Ovary (tissue), 9 donors: ENCODE measurements around the gene NHSL2. TPM values are rescaled to one million over a fixed set of nuclear protein-coding genes. Genes with fewer than 3 reads are reported as not detected.

Experiments
- DNase-seq, 5 donors: peaks; one replicate each; pipeline ENCODE4 v3.0.0-alpha.2; 2019 to 2020
- H3K27ac ChIP-seq, 2 donors: fragments of 200-600 bp; one replicate each; pipeline versions ENCODE4 v1.5.1 to v1.8.0; 2019 to 2022
- H3K27me3 ChIP-seq: fragments of 200-600 bp; one replicate; pipeline ENCODE4 v1.8.0; 2022
- H3K36me3 ChIP-seq: fragments of 200-600 bp; sonication (generic); one replicate; pipeline ENCODE4 v1.5.1; 2019
- H3K4me1 ChIP-seq: one replicate; pipeline ENCODE4 v1.8.1; 2013; ENCODE audit warnings: mild to moderate bottlenecking, moderate library complexity; ENCODE audit not compliant: insufficient read depth
- H3K4me3 ChIP-seq: fragments of 200-600 bp; sonication (generic); one replicate; pipeline ENCODE4 v1.5.1; 2017
- H3K9me3 ChIP-seq, 2 donors: fragments of 200-600 bp in 1 of 2; sonication (generic) in 1 of 2; one replicate each; pipeline versions ENCODE4 v1.5.1 to v1.8.1; 2013 to 2019; ENCODE audit warnings: mild to moderate bottlenecking in 1 of 2, moderate library complexity in 1 of 2
- EP300 ChIP-seq: sonication (generic); formaldehyde crosslinking; IDR thresholded peaks from one replicate; pipeline ENCODE4 v1.6.1; 2017; ENCODE audit warnings: antibody characterized with exemption
- POLR2A ChIP-seq: fragments of 450-650 bp; IDR thresholded peaks from one replicate; pipeline ENCODE4 v1.6.1; 2017; ENCODE audit warnings: antibody characterized with exemption, mild to moderate bottlenecking, moderate library complexity
- WGBS, 3 donors: extraction: QIAGEN DNeasy Blood & Tissue Kit in 1 of 3; methylation state at CpG; one replicate each; pipeline versions ENCODE4 v1.1.5 to v1.1.7; 2013 to 2017; 5-methylcytosine and 5-hydroxymethylcytosine counted together
- intact Hi-C, 4 donors: fragments of 100-400 bp; cut with DNase I; formaldehyde crosslinking; loops; one replicate each; pipeline versions ENCODE4 v1.11.0 to v1.15.1; 2022 to 2023
- polyA plus RNA-seq, 2 donors: library from polyadenylated mRNA; stranded (reverse); fragments of 200-250 nt in 1 of 2; fragments of 350-450 nt in 1 of 2; fragmentation: Illumina TruSeq in 1 of 2; extraction: RNeasy Lipid Tissue Mini Kit (QIAGEN cat#74804) in 1 of 2; gene quantifications; one replicate each; pipeline ENCODE4 v1.2.3, GENCODE V29; 2013 to 2014
- total RNA-seq, 7 donors: library from RNA; depleted of rRNA in 2 of 7; stranded (reverse); fragments of >200 nt in 2 of 7; fragmentation: NEBNext Ultra II Directional in 3 of 7; extraction: Animal tissue kit (Norgen Biotek cat#: 25700) in 3 of 7; gene quantifications; one replicate each; pipeline versions ENCODE4 v1.1.0 to v1.2.4, GENCODE V29; 2016 to 2023
- TF ChIP-seq, protein P1 (sequence below), 3 donors: fragments of 450-650 bp in 2 of 3; fragments of 200-600 bp in 1 of 3; IDR thresholded peaks; one replicate each; pipeline versions ENCODE4 v1.5.1 to v1.8.0; 2016 to 2022; ENCODE audit warnings: antibody characterized with exemption in 3 of 3, mild to moderate bottlenecking in 1 of 3
- donor health status: DM: no; HTN: no; CAD: no; lungs with moderate emphysema.
- donor health status: DM: no; HTN: no; CAD: no.
- donor health status: Bipolar disorder and iron deficiency.
- donor health status: DM: yes; HTN: yes; CAD: no.
- donor health status: DM: no; HTN: no; CAD: no.
- donor health status: DM: yes; HTN: yes; CAD: no.

Gene NHSL2
- total and polyA plus RNA-seq, 9 donors, result 1.2 to 9.2 (median 4.4) TPM

DNA sequence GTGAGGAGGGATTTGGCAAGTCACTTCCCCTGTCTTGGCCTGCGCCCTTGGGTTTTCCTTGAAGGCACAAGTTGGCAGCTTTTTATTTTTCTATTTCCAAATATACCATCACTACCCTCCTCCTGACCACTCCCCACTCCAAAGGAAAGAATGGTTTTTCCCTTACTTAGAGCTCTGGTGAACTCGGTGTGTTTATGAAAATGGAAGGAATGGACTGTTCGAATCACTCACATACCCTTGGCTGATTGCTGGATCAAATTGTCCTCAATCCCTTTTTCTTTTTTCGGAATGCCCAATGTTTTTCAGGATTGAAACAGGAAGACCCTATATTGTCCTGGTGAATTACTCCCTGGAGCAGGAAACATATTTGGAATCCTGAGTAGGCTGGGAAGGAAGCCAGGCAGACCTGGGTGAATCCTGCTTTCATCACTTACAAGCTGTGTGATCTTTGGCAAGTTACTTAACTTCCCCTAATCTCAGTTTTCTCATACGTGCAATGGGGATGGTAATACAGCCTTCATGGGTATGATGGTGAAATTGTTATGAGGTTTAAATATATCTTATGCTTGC, 150.4 kb downstream of the NHSL2 start:
- H3K9me3 ChIP-seq, result no peaks in the 10 kb centered on the region
- no peak for DNase-seq
- H3K36me3 ChIP-seq, result no peaks in the 10 kb centered on the region
- H3K27me3 ChIP-seq, result no peaks in the 10 kb centered on the region
- intact Hi-C loops, result no loop called here
- H3K27ac ChIP-seq, result no peak overlapping the region
- H3K4me3 ChIP-seq, result no peak overlapping the region
- H3K4me1 ChIP-seq, result peaks cover 7% of the 10 kb centered on the region
- 38 to 42% (median 40%) methylated on average over 5 of the region's 5 CpGs for WGBS, 3 donors
- TF ChIP-seq POLR2A, result no peak
- TF ChIP-seq, protein P1, sequence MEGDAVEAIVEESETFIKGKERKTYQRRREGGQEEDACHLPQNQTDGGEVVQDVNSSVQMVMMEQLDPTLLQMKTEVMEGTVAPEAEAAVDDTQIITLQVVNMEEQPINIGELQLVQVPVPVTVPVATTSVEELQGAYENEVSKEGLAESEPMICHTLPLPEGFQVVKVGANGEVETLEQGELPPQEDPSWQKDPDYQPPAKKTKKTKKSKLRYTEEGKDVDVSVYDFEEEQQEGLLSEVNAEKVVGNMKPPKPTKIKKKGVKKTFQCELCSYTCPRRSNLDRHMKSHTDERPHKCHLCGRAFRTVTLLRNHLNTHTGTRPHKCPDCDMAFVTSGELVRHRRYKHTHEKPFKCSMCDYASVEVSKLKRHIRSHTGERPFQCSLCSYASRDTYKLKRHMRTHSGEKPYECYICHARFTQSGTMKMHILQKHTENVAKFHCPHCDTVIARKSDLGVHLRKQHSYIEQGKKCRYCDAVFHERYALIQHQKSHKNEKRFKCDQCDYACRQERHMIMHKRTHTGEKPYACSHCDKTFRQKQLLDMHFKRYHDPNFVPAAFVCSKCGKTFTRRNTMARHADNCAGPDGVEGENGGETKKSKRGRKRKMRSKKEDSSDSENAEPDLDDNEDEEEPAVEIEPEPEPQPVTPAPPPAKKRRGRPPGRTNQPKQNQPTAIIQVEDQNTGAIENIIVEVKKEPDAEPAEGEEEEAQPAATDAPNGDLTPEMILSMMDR (IDR thresholded peaks at IDR 0.05), result no peak
- TF ChIP-seq EP300, result no peak

DNA sequence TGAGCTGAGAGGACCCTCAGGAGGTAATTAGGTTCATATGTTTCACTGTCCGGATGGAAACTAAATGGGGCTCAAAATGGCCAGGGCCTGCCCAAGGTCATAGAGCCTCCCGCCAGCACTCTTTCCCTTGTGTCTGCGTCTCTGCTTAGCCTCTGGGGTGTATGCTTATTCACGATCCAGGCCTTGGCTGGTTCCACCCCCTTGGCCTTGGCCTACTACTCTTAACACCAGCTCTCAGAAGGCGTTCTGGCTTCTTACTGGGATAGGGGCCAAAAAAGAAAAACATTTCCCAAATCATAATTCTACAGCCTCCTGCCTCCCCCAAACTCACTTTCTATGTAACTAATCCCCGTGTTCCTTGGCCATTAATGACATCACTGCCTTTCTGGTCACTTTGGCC, 152.3 kb downstream of the NHSL2 start:
- Histone ChIP-seq H3K4me1 (peaks cover 7% of the 10 kb centered on the region), H3K36me3 (no peaks in the 10 kb centered on the region), H3K27me3 (no peaks in the 10 kb centered on the region), H3K4me3 (no peak overlapping the region), H3K9me3 (no peaks in the 10 kb centered on the region), H3K27ac (peak overlapping the region; percentile 66 to 80)
- 14 to 21% (median 20%) methylated on average over 6 of the region's 6 CpGs for WGBS, 3 donors
- no peak for TF ChIP-seq EP300
- TF ChIP-seq, protein P1 (IDR thresholded peaks at IDR 0.05), result no peak
- no peak for TF ChIP-seq POLR2A
- intact Hi-C loops, result no loop called here
- DNase-seq, result peak; percentile 79 to 87 (median 82)

DNA sequence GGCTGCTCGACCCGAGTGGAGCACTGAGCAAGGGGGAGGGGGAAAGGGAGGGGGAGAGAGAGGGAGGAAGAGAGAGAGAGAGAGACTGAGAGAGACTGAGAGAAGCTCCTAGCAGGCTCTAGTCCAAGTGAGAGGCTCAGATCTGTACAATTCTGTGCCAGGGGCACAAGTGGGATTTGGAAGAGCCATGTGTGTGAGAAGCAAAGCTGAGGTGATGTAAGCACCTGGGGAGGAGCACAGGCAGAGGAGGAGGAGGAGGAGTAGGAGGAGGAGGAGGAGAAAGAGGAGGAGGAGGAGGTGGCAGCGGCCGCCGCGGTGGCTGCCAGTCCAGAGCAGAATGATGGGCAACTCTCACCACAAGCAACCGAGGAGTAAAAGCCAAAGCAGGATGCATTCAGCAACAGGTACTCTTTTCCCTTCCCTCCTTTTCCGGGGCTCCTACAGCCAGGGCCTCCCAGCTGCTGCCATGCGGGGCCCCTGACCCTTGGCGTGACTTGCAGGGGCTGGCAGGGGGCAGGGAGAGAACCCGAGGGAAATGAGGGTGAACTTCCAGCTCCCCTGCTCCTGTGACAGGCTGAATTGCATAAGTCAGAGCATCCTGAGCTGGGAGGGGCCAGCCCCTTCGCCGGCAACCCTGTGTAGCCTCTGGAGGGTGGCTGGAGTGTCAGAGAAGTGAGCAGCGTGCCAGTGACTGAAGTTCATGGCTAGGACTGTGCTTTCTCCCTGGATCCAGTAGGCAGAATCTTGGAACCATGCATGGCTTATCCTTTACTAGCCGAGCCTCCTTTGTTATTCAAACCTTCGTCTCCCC, 158.9 kb downstream of the NHSL2 start:
- Histone ChIP-seq H3K4me1 (no peaks in the 10 kb centered on the region), H3K36me3 (no peaks in the 10 kb centered on the region), H3K27me3 (no peaks in the 10 kb centered on the region), H3K9me3 (no peaks in the 10 kb centered on the region), H3K27ac (no peak overlapping the region), H3K4me3 (no peak overlapping the region)
- TF ChIP-seq EP300 (no peak), POLR2A (no peak)
- TF ChIP-seq, protein P1 (IDR thresholded peaks at IDR 0.05), result no peak
- WGBS, 3 donors, result 29 to 41% (median 41%) methylated on average over 16 of the region's 16 CpGs
- DNase-seq, result no peak
- intact Hi-C loops, result no loop called here

DNA sequence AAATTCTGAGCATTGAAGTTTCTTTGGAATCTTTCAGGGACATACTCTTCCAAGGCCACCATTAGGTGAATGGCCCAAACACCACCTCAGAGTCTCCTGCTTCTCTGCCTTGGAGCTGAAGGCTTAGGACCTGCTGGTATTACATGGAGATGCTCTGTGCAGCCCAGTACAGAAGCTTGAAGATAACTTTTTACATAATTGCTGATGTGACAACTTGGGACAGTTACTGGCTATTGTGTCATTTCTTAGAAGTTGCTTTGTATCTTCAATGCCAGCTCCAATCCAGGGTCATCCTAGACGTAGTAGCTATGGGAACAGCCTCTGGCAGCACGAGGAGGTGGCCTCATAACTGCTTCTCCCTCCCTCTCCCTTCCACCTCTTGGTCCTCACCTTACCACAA, 160.6 kb downstream of the NHSL2 start:
- WGBS, 3 donors, result 31 to 74% (median 41%) methylated on average over 2 of the region's 2 CpGs
- no peak for TF ChIP-seq EP300
- no peak for TF ChIP-seq POLR2A
- TF ChIP-seq, protein P1 (IDR thresholded peaks at IDR 0.05), result no peak

More for the DNA sequence above, 160.6 kb downstream of the NHSL2 start:
- Histone ChIP-seq H3K36me3 (no peaks in the 10 kb centered on the region), H3K4me3 (no peak overlapping the region), H3K27me3 (no peaks in the 10 kb centered on the region), H3K9me3 (no peaks in the 10 kb centered on the region), H3K27ac (no peak overlapping the region), H3K4me1 (no peaks in the 10 kb centered on the region)
- no peak for DNase-seq
- intact Hi-C loops, result no loop called here
